ENCODE measurements around the gene BGN. TPM values are rescaled to one million over a fixed set of nuclear protein-coding genes. Genes with fewer than 3 reads are reported as not detected.

BGN gene
- under 1 TPM in 1 of 2 experiments, not detected in 1; 0.17 TPM for total RNA-seq

DNA sequence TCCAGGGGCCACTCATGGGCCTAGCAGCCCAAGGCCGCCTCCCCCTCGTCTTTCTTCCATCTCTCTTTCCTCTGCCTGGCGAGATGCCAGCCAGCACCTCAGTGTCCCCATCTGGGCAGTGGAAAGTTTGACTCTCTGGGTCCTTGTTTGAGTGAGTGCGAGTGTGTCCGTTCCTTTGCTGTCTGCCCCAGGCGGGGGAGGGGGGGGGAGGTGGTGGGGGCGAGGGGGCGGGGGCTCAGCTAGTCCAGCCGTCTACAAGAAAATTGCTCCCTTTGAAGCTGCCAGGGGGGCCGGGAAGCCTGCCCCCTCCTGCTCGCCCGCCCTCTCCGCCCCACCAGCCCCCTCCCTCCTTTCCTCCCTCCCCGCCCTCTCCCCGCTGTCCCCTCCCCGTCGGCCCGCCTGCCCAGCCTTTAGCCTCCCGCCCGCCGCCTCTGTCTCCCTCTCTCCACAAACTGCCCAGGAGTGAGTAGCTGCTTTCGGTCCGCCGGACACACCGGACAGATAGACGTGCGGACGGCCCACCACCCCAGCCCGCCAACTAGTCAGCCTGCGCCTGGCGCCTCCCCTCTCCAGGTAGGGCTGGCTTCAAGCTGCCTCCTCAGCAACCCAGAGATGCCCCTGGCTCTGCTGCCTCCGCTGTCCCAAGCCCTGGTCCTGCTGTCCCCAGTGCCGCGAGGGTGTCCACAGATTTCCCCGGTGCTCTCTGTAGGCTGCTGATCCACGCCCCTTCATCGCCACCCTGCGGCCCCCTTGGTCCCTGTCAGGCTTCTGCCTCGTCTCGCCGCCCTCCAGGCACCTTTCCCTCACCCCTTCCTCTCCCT is at the start of gene BGN:
TSS of gene BGN (plus strand) at position 440 of the 821 bp plus-strand sequence. CDS start 9,652 bp downstream, outside the sequence.

DNA sequence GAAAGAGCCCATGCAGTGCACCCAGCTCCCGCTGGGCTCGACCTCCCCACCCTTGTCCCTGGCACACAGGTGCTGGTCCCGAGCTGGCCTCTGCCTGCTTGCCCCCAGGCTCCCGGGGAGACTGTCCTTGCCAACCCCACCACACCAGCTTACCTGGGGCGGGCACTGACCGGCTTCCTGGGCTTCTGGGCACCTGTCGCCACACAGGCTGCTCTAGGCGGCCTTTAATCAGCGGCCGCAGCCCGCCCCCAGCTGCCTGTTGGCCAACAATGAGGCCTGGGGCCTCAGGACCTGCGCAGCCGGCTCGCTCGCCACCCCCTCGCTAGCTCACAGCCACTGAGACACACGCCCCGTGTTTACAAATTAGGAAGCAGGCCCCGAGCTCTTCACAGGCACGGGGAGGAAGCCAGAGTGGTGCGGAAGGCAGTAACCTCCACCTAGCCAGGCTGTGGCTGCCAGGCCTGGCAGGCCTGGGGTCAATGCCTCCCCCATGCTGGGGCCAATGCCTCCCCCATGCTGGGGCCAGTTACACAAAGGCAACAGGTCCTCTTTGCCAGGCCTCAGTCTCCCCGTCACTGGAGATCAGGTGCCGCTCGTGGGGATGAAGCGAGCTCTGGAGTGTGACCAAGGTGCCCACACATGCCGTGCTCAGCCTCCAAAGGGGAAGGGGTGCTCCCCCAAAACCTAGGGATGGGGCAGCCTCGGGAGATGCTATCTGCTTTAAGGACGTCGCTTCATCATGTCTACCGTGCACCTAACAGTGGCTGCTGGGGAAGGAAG is 48.7 kb upstream of the BGN start, which contains the start of gene TREX2:
TSS of gene TREX2 (minus strand) at position 201 of the 780 bp plus-strand sequence. CDS start 626 bp downstream, outside the sequence.

DNA sequence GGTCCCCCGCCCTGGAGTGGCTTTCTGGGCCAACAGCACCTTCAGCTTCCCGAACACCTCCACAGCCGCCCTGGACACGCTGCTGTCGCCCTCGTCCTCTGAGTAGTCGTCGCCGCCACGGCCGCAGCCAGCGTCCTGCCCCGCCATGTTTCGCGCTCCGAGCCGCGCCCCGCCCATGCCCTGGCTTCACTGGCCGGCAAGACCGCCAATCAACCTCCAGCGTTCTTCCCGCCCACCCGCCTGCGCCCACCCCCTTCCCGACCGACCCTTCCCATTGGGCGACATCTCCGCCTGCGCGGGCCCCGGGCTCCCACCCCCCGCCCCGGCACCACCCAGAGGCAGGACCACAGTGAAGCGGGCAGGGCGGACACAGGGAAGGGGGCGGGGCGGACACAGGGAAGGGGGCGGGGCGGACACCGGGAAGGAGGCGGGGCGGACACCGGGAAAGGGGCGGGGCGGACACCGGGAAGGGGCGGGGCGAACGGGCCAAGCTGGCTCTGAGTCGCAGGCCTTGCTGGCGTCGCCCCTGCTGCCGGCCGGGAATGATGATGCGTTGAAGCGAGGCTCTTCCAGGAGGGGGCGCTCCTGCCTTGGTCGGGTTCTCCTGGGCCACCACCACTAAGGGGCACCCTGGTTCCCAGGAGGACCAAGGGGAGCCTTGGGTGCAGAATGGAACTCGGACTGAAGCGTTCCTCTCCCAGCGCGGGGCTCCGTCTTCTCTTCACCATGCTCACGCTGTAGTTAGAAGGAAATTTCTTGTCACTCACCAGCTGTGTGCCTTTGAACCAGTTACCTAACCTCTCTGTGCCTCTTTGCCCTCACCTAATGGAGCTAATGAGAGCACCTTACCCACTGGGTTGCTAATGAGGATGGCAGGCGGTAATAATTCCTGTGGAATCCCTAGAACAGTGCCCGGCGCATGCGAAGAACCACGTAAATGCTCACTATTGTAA is 24.1 kb upstream of the BGN start, which contains the start of gene HAUS7:
TSS of gene HAUS7 (minus strand) at position 166 of the 953 bp plus-strand sequence. CDS start at position 147, 19 bp downstream.

DNA sequence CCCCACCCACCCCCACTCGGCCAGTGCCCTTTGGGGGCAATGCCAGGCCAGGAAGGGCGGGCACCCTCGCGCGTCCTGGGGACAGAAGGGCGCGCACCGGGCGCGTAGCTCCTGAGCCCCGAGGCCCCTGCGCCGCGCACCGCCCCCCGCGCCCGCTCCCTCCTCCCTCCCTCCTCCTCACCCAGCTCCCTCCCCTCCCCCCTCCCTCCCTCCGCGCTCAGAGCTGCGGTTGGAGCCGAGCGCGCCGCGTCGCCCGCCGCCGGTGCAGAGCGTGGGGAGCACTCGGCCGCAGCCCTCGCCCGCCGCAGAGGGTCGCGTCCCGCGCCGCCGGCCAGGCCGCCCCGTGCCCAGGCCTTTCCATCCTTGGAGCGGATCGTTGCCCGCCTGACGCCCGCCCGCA is 22.6 kb downstream of the BGN start, which contains the start of gene ATP2B3:
TSS of gene ATP2B3 (plus strand) at position 220 of the 400 bp plus-strand sequence. CDS start 18,606 bp downstream, outside the sequence.

Other genes starting within 250 kb of the BGN start
- not detected for gene PNMA6F, start 173.2 kb upstream of the BGN start, total RNA-seq
- 10 to 100 TPM; 29.5 to 30.1 TPM for gene ZNF275, start 160.8 kb upstream of the BGN start, total RNA-seq
- gene PNMA6E, start 93.6 kb upstream of the BGN start, total RNA-seq = not detected
- gene ZFP92, start 83.5 kb upstream of the BGN start, total RNA-seq = 1 to 10 TPM; 1.0 to 1.3 TPM
- gene TREX2, start 48.9 kb upstream of the BGN start, total RNA-seq = 1 to 10 TPM; 2.4 TPM
- 10 to 100 TPM; 38.7 to 39.3 TPM for gene HAUS7, start 24.4 kb upstream of the BGN start, total RNA-seq
- gene ATP2B3, start 22.7 kb downstream of the BGN start, total RNA-seq = under 1 TPM in 1 of 2 experiments, not detected in 1; 0.05 TPM
- 10 to 100 TPM; 22.9 to 23.6 TPM for gene CCNQ, start 104.2 kb downstream of the BGN start, total RNA-seq
- not detected for gene DUSP9, start 152.2 kb downstream of the BGN start, total RNA-seq
- gene PNCK, start 178.8 kb downstream of the BGN start, total RNA-seq = under 1 TPM; 0.43 to 0.87 TPM
- 1 to 10 TPM; 1.4 to 1.5 TPM for gene SLC6A8, start 192.9 kb downstream of the BGN start, total RNA-seq
- 100 to 1,000 TPM; 139 TPM for gene BCAP31, start 229.4 kb downstream of the BGN start, total RNA-seq
- gene ABCD1, start 229.9 kb downstream of the BGN start, total RNA-seq = 10 to 100 TPM; 13.2 to 13.8 TPM

All from activated naive CD4-positive, alpha-beta T cell treated with anti-CD3 and anti-CD28 coated beads, Interleukin-2, amount 10 ng/mL, durations not matched to agents 5 hours and 36 hours (primary cell).